ENCODE measurements around the gene FAM47B. TPM values are rescaled to one million over a fixed set of nuclear protein-coding genes. Genes with fewer than 3 reads are reported as not detected.

Gene FAM47B
- total RNA-seq, 1 donor from 2014 or later: not detected

GRCh38 chrX:34961662-34962061 lies 19.1 kb downstream of the FAM47B start:
- intact Hi-C loops (cut with micrococcal nuclease): no loop called here
- Mint-ChIP-seq H3K4me3 (ENCODE audit: low read depth) (no peak overlapping the region), H3K27me3 (ENCODE audit: low read depth) (no peaks in the 10 kb centered on the region), H3K9me3 (no peaks in the 10 kb centered on the region), H3K4me1 (ENCODE audit: low read depth) (no peaks in the 10 kb centered on the region), H3K36me3 (ENCODE audit: low read depth) (no peaks in the 10 kb centered on the region), H3K27ac (no peak overlapping the region)
- DNase-seq (ENCODE audit: low spot score): no peak

GRCh38 chrX:34972206-34972605 lies 29.6 kb downstream of the FAM47B start:
- Mint-ChIP-seq H3K4me3 (ENCODE audit: low read depth) (no peak overlapping the region), H3K27ac (no peak overlapping the region), H3K27me3 (ENCODE audit: low read depth) (no peaks in the 10 kb centered on the region), H3K9me3 (no peaks in the 10 kb centered on the region), H3K4me1 (ENCODE audit: low read depth) (no peaks in the 10 kb centered on the region), H3K36me3 (ENCODE audit: low read depth) (no peaks in the 10 kb centered on the region)
- DNase-seq (ENCODE audit: low spot score): no peak
- intact Hi-C loops (cut with micrococcal nuclease): no loop called here

GRCh38 chrX:34978171-34978570 lies 35.6 kb downstream of the FAM47B start:
- H3K4me3 Mint-ChIP-seq (ENCODE audit: low read depth): no peak overlapping the region
- no peak overlapping the region for H3K27ac Mint-ChIP-seq
- H3K9me3 Mint-ChIP-seq: peaks cover 7% of the 10 kb centered on the region
- intact Hi-C loops (cut with micrococcal nuclease): no loop called here
- no peak for DNase-seq (ENCODE audit: low spot score)
- H3K36me3 Mint-ChIP-seq (ENCODE audit: low read depth): no peaks in the 10 kb centered on the region
- no peaks in the 10 kb centered on the region for H3K4me1 Mint-ChIP-seq (ENCODE audit: low read depth)
- no peaks in the 10 kb centered on the region for H3K27me3 Mint-ChIP-seq (ENCODE audit: low read depth)

GRCh38 chrX:34987646-34988045 lies 45.0 kb downstream of the FAM47B start:
- H3K4me3 Mint-ChIP-seq (ENCODE audit: low read depth): no peak overlapping the region
- H3K27me3 Mint-ChIP-seq (ENCODE audit: low read depth): no peaks in the 10 kb centered on the region
- no peak overlapping the region for H3K27ac Mint-ChIP-seq
- H3K4me1 Mint-ChIP-seq (ENCODE audit: low read depth): no peaks in the 10 kb centered on the region
- intact Hi-C loops (cut with micrococcal nuclease): no loop called here
- DNase-seq (ENCODE audit: low spot score): no peak
- H3K9me3 Mint-ChIP-seq: peaks cover 3% of the 10 kb centered on the region
- no peaks in the 10 kb centered on the region for H3K36me3 Mint-ChIP-seq (ENCODE audit: low read depth)
